Inflammatory macrophage treated with lipopolysaccharide for 4 hours (primary cell): ENCODE results near the gene GTF2I.
"Not testable (repeated sequence)": the region's sequence is repeated elsewhere in the genome, so short reads cannot be mapped to it uniquely, and the experiment has no call there.

Experiments used
- DNase-seq: peaks from one replicate; pipeline ENCODE4 v3.0.0-alpha.2; 2020

Gene GTF2I

GRCh38 chr7:74783595-74783994 is 126.1 kb downstream of the GTF2I start:
- DNase-seq = peak; percentile 1

- DNase-seq = peak; percentile 89
These were observed 131.0 kb downstream of the GTF2I start for GRCh38 chr7:74788369-74789150.

GRCh38 chr7:74789200-74789736 is 131.8 kb downstream of the GTF2I start:
- not testable (repeated sequence) for DNase-seq

GRCh38 chr7:74797848-74798622 is 140.5 kb downstream of the GTF2I start:
- DNase-seq = not testable (repeated sequence)

GRCh38 chr7:74798644-74799043 is 141.1 kb downstream of the GTF2I start:
- not testable (repeated sequence) for DNase-seq
